ENCODE measurements around the gene FUT7. TPM values are rescaled to one million over a fixed set of nuclear protein-coding genes. Genes with fewer than 3 reads are reported as not detected.

Gene FUT7
- total and polyA plus RNA-seq, 2 of the 13 experiments (the other 11 are each of a cell fraction or from before 2014, with no cell fraction given): 0.05 TPM; not detected in 1

GRCh38 chr9:137069508-137070091 is 37.7 kb upstream of the FUT7 start (continued):
- TF ChIP-seq ZNF800 (CRISPR knock-in tag; IDR thresholded peaks at IDR 0.05) (peak; percentile 92), ZNF605 (CRISPR knock-in tag; IDR thresholded peaks at IDR 0.05) (0 out of 2 replicates have a peak, but pooled peaks have one; percentile 40), AGO2 (optimal IDR thresholded peaks at IDR 0.05; ENCODE audit: low read depth, low read length) (peak; percentile 18), ZFX (CRISPR knock-in tag; IDR thresholded peaks at IDR 0.05; ENCODE audit: low read depth) (no peak; the same call in 1 of the 2 replicates), ZNF761 (CRISPR knock-in tag; conservative IDR thresholded peaks at IDR 0.05) (no peak), NCOA5 (CRISPR knock-in tag; IDR thresholded peaks at IDR 0.05) (no peak), ZNF550 (CRISPR knock-in tag; IDR thresholded peaks at IDR 0.05; ENCODE audit: borderline replicate concordance) (no peak), HDAC1 (CRISPR knock-in tag; IDR thresholded peaks at IDR 0.05) (peak; percentile 52; the same call in 1 of the 2 replicates), UBTF (CRISPR knock-in tag; IDR thresholded peaks at IDR 0.05) (peak; percentile 52; the same call in 1 of the 2 replicates), ZNF777 (CRISPR knock-in tag; IDR thresholded peaks at IDR 0.05) (peak; percentile 10; the same call in 1 of the 2 replicates), ZNF468 (CRISPR knock-in tag; IDR thresholded peaks at IDR 0.05) (no peak), ZKSCAN1 (IDR thresholded peaks at IDR 0.05; ENCODE audit: low read length) (no peak), SMARCC2 (IDR thresholded peaks at IDR 0.05) (no peak), ZFAT (CRISPR knock-in tag; conservative IDR thresholded peaks at IDR 0.05) (no peak), TGIF2 (CRISPR knock-in tag; IDR thresholded peaks at IDR 0.05) (no peak), ZSCAN31 (CRISPR knock-in tag; IDR thresholded peaks at IDR 0.05; ENCODE audit: low read depth) (peak; percentile 22; the same call in 1 of the 2 replicates), MXD1 (CRISPR knock-in tag; IDR thresholded peaks at IDR 0.05) (no peak)
